Tibial nerve (tissue), 4 donors: ENCODE measurements around the gene TMEM59. TPM values are rescaled to one million over a fixed set of nuclear protein-coding genes. Genes with fewer than 3 reads are reported as not detected.

Source experiments
- DNase-seq, 2 donors: peaks; one replicate each; pipeline ENCODE4 v3.0.0-alpha.2; 2019; ENCODE audit warnings: low spot score in 2 of 2
- H3K27ac ChIP-seq, 4 donors: fragments of 200-600 bp; sonication (generic) in 3 of 4; one replicate each; pipeline ENCODE4 v1.5.1; 2017 to 2019; ENCODE audit warnings: mild to moderate bottlenecking in 1 of 4
- H3K27me3 ChIP-seq, 2 donors: fragments of 200-600 bp; sonication (generic) in 1 of 2; one replicate each; pipeline versions ENCODE4 v1.5.1 to v1.6.0; 2017 to 2019
- H3K36me3 ChIP-seq, 3 donors: fragments of 200-600 bp; sonication (generic); one replicate each; pipeline ENCODE4 v1.5.1; 2018 to 2019
- H3K4me1 ChIP-seq, 4 donors: fragments of 200-600 bp; sonication (generic) in 3 of 4; one replicate each; pipeline ENCODE4 v1.5.1; 2017 to 2019
- H3K4me3 ChIP-seq, 4 donors: fragments of 200-600 bp; sonication (generic) in 3 of 4; one replicate each; pipeline ENCODE4 v1.5.1; 2017 to 2019; ENCODE audit warnings: mild to moderate bottlenecking in 1 of 4, moderate library complexity in 1 of 4
- H3K9me3 ChIP-seq, 4 donors: fragments of 200-600 bp; sonication (generic) in 3 of 4; one replicate each; pipeline ENCODE4 v1.5.1; 2017 to 2019
- EP300 ChIP-seq, 2 donors: sonication (generic); formaldehyde crosslinking; IDR thresholded peaks; one replicate each; pipeline ENCODE4 v1.6.1; 2017; ENCODE audit warnings: antibody characterized with exemption in 2 of 2, mild to moderate bottlenecking in 1 of 2
- POLR2A ChIP-seq, 2 donors: fragments of 450-650 bp; IDR thresholded peaks; one replicate each; pipeline ENCODE4 v1.6.1; 2017; ENCODE audit warnings: antibody characterized with exemption in 2 of 2, mild to moderate bottlenecking in 2 of 2, moderate library complexity in 2 of 2
- WGBS, 2 donors: methylation state at CpG; one replicate each; pipeline ENCODE4 v1.1.5; 2018; 5-methylcytosine and 5-hydroxymethylcytosine counted together
- total RNA-seq, 4 donors: library from RNA; depleted of rRNA; stranded (reverse); fragments of >200 nt; gene quantifications; one replicate each; pipeline ENCODE4 v1.1.0, GENCODE V29; 2016
- TF ChIP-seq, protein P1 (sequence below), 5 experiments: fragments of 200-600 bp in 3 of 5; fragments of 450-650 bp in 2 of 5; sonication (generic) in 3 of 5; IDR thresholded peaks; one replicate each; pipeline ENCODE4 v1.5.1; 2016 to 2019; ENCODE audit warnings: antibody characterized with exemption in 5 of 5, mild to moderate bottlenecking in 3 of 5, moderate library complexity in 2 of 5

Gene TMEM59, protein sequence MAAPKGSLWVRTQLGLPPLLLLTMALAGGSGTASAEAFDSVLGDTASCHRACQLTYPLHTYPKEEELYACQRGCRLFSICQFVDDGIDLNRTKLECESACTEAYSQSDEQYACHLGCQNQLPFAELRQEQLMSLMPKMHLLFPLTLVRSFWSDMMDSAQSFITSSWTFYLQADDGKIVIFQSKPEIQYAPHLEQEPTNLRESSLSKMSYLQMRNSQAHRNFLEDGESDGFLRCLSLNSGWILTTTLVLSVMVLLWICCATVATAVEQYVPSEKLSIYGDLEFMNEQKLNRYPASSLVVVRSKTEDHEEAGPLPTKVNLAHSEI
- total RNA-seq: 100 to 1,000 TPM; 145 to 304 (median 189) TPM

GRCh38 chr1:54052934-54053744 is at the start of gene TMEM59, which contains the start of gene TCEANC2:
TMEM59 (minus strand) TSS chr1:54053204; CDS start chr1:54053188, 16 bp downstream.
TCEANC2 (plus strand) TSS chr1:54053608; CDS start chr1:54054423, 815 bp downstream.
- Histone ChIP-seq H3K36me3 (peaks cover 0 to 11% (median 0%) of the 10 kb centered on the region in 3 donors), H3K9me3 (no peaks in the 10 kb centered on the region), H3K4me3 (peak within 1 kb of the TSS; percentile 59 to 82 (median 76)), H3K27ac (peak within 1 kb of the TSS; percentile 79 to 96 (median 96)), H3K4me1 (peaks cover 0 to 61% (median 35%) of the 10 kb centered on the region in 4 donors), H3K27me3 (no peaks in the 10 kb centered on the region)
- 1% methylated on average over 32 to 44 of the region's 59 CpGs for WGBS, 2 donors
- peak; percentile 88 to 98 for TF ChIP-seq EP300 (IDR thresholded peaks at IDR 0.05)
- TF ChIP-seq POLR2A (IDR thresholded peaks at IDR 0.05): peak; percentile 39 to 88
- TF ChIP-seq, protein P1, sequence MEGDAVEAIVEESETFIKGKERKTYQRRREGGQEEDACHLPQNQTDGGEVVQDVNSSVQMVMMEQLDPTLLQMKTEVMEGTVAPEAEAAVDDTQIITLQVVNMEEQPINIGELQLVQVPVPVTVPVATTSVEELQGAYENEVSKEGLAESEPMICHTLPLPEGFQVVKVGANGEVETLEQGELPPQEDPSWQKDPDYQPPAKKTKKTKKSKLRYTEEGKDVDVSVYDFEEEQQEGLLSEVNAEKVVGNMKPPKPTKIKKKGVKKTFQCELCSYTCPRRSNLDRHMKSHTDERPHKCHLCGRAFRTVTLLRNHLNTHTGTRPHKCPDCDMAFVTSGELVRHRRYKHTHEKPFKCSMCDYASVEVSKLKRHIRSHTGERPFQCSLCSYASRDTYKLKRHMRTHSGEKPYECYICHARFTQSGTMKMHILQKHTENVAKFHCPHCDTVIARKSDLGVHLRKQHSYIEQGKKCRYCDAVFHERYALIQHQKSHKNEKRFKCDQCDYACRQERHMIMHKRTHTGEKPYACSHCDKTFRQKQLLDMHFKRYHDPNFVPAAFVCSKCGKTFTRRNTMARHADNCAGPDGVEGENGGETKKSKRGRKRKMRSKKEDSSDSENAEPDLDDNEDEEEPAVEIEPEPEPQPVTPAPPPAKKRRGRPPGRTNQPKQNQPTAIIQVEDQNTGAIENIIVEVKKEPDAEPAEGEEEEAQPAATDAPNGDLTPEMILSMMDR (IDR thresholded peaks at IDR 0.05): peak in 1 of 5 experiments; percentile 31
- peak; percentile 94 to 95 for DNase-seq

DNA sequence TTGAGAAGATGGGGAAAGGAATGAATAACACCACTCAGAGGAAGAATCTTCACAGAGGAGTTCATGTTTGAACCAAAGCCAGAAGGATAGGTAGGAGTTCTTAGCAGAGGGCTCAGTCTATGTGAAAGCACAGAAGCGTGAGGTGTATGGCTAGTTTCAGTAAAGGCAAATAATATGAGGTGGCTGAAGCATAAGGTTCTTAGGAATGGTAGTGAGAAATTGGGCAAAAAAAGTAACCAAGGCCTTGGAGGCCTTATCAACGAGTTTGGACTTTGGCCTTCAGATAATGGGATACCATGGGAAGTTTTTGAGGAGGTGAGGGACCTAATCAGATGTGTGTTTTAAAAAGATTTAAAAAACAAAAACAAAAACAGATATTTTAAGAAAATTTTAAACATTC is 47.5 kb upstream of the TMEM59 start:
- no peaks in the 10 kb centered on the region for H3K4me1 ChIP-seq
- no peak overlapping the region for H3K27ac ChIP-seq
- WGBS, 2 donors: 90 to 96% methylated on average over 2 of the region's 2 CpGs
- TF ChIP-seq EP300 (IDR thresholded peaks at IDR 0.05): no peak
- TF ChIP-seq, protein P1 (IDR thresholded peaks at IDR 0.05): no peak
- no peak for TF ChIP-seq POLR2A (IDR thresholded peaks at IDR 0.05)
- H3K4me3 ChIP-seq: no peak overlapping the region
- peaks cover 0 to 25% (median 0%) of the 10 kb centered on the region in 3 donors for H3K36me3 ChIP-seq
- DNase-seq: no peak
- H3K27me3 ChIP-seq: no peaks in the 10 kb centered on the region
- H3K9me3 ChIP-seq: no peaks in the 10 kb centered on the region

DNA sequence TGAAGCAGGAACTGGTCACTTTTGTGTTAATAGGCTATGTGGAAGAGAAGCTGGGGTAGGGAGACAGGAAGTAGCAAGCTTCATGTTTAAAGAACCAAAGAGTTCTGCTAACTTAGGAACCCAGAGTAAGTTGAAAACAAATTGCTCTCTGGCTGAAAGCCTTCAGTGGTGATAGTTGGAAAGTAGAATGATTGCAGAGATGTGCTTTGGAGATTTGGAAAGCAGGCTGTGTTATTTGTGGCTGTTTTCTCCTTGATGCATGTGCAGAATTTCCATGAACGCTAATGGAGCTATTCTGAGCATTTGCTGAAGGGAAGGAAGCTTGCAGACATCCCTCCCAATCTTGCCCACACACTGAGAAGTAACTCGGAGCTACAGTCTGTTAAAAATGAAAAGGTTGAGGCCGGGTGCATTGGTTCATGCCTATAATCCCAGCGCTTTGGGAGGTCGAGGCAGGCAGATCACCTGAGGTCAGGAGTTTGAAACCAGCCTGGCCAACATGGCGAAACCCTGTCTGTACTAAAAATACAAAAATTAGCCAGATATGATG is 46.1 kb upstream of the TMEM59 start:
- 55 to 63% methylated on average over 6 of the region's 6 CpGs for WGBS, 2 donors
- H3K4me3 ChIP-seq: no peak overlapping the region
- DNase-seq: no peak
- no peaks in the 10 kb centered on the region for H3K4me1 ChIP-seq
- H3K36me3 ChIP-seq: peaks cover 0 to 25% (median 0%) of the 10 kb centered on the region in 3 donors
- H3K27me3 ChIP-seq: no peaks in the 10 kb centered on the region
- no peak for TF ChIP-seq POLR2A (IDR thresholded peaks at IDR 0.05)
- TF ChIP-seq, protein P1 (IDR thresholded peaks at IDR 0.05): no peak
- TF ChIP-seq EP300 (IDR thresholded peaks at IDR 0.05): no peak
- no peaks in the 10 kb centered on the region for H3K9me3 ChIP-seq
- H3K27ac ChIP-seq: no peak overlapping the region

GRCh38 chr1:54096877-54097240 is 43.9 kb upstream of the TMEM59 start:
- H3K4me1 ChIP-seq: no peaks in the 10 kb centered on the region
- peaks cover 0 to 14% (median 0%) of the 10 kb centered on the region in 3 donors for H3K36me3 ChIP-seq
- no peaks in the 10 kb centered on the region for H3K27me3 ChIP-seq
- no peaks in the 10 kb centered on the region for H3K9me3 ChIP-seq
- H3K27ac ChIP-seq: no peak overlapping the region
- WGBS, 2 donors: 63 to 68% methylated on average over 7 of the region's 7 CpGs
- H3K4me3 ChIP-seq: no peak overlapping the region
- DNase-seq: no peak
- TF ChIP-seq EP300 (IDR thresholded peaks at IDR 0.05): no peak

GRCh38 chr1:54096227-54096876 is 43.3 kb upstream of the TMEM59 start:
- no peak overlapping the region for H3K27ac ChIP-seq
- 77% methylated on average over 25 of the region's 25 CpGs for WGBS, 2 donors
- H3K4me3 ChIP-seq: no peak overlapping the region
- no peak for DNase-seq
- no peaks in the 10 kb centered on the region for H3K27me3 ChIP-seq
- TF ChIP-seq, protein P1 (IDR thresholded peaks at IDR 0.05): no peak
- no peak for TF ChIP-seq POLR2A (IDR thresholded peaks at IDR 0.05)
- no peaks in the 10 kb centered on the region for H3K4me1 ChIP-seq
- H3K36me3 ChIP-seq: peaks cover 0 to 9% (median 0%) of the 10 kb centered on the region in 3 donors
- H3K9me3 ChIP-seq: no peaks in the 10 kb centered on the region
